GM19324 (cell line): ENCODE results near the gene UBE2E2.

Source experiments
- ATAC-seq: cut with Tn5 transposase; IDR thresholded peaks from one replicate; pipeline ENCODE4 v1.9.1; 2021; ENCODE audit warnings: mild to moderate bottlenecking, moderate library complexity; ENCODE audit not compliant: unreplicated experiment, low FRiP score

Gene UBE2E2

GRCh38 chr3:23553353-23553752 lies 350.2 kb downstream of the UBE2E2 start:
- no peak for ATAC-seq

GRCh38 chr3:23565041-23565775 lies 362.1 kb downstream of the UBE2E2 start:
- ATAC-seq: no peak

- no peak for ATAC-seq
Measured at GRCh38 chr3:23566499-23566898, 363.4 kb downstream of the UBE2E2 start.

- no peak for ATAC-seq
Measured at GRCh38 chr3:23567917-23568316, 364.8 kb downstream of the UBE2E2 start.

GRCh38 chr3:23573827-23574226 lies 370.7 kb downstream of the UBE2E2 start:
- ATAC-seq: no peak

- ATAC-seq: no peak
Measured at GRCh38 chr3:23574822-23575315, 371.7 kb downstream of the UBE2E2 start.

- ATAC-seq: no peak
Measured at GRCh38 chr3:23575697-23576096, 372.6 kb downstream of the UBE2E2 start.

GRCh38 chr3:23576379-23576959 lies 373.3 kb downstream of the UBE2E2 start:
- no peak for ATAC-seq

- ATAC-seq: no peak
Measured at GRCh38 chr3:23580096-23580713, 377.1 kb downstream of the UBE2E2 start.

- no peak for ATAC-seq
Measured at GRCh38 chr3:23583980-23584740, 381.0 kb downstream of the UBE2E2 start.

GRCh38 chr3:23587513-23587912 lies 384.4 kb downstream of the UBE2E2 start:
- no peak for ATAC-seq

GRCh38 chr3:23588547-23588946 lies 385.4 kb downstream of the UBE2E2 start:
- no peak for ATAC-seq

- ATAC-seq: no peak
Measured at GRCh38 chr3:23589602-23590001, 386.5 kb downstream of the UBE2E2 start.

- ATAC-seq: peak; percentile 72
Measured at GRCh38 chr3:23590424-23591273, 387.5 kb downstream of the UBE2E2 start.

GRCh38 chr3:23591374-23591773 lies 388.2 kb downstream of the UBE2E2 start:
- no peak for ATAC-seq

- peak; percentile 65 for ATAC-seq
Measured at GRCh38 chr3:23592961-23593931, 390.1 kb downstream of the UBE2E2 start.

GRCh38 chr3:23594066-23594465 lies 390.9 kb downstream of the UBE2E2 start:
- no peak for ATAC-seq

- ATAC-seq: no peak
Measured at GRCh38 chr3:23594894-23595670, 392.0 kb downstream of the UBE2E2 start.
